GM21447 (cell line): Measurements from ENCODE around the gene IKZF3.
"Not testable (repeated sequence)": the region's sequence is repeated elsewhere in the genome, so short reads cannot be mapped to it uniquely, and the experiment has no call there.

Experiments used
- ATAC-seq: cut with Tn5 transposase; IDR thresholded peaks from one replicate; pipeline ENCODE4 v1.9.1; 2021; ENCODE audit not compliant: unreplicated experiment

The IKZF3 gene

GRCh38 chr17:39757176-39757662 lies 106.9 kb downstream of the IKZF3 start:
- no peak for ATAC-seq

GRCh38 chr17:39756380-39757079 lies 107.6 kb downstream of the IKZF3 start:
- no peak for ATAC-seq

- ATAC-seq = peak; percentile 20
These were observed 108.3 kb downstream of the IKZF3 start for GRCh38 chr17:39755554-39756379.

GRCh38 chr17:39754958-39755553 lies 109.1 kb downstream of the IKZF3 start:
- ATAC-seq = no peak

GRCh38 chr17:39754161-39754957 lies 109.8 kb downstream of the IKZF3 start:
- ATAC-seq = peak; percentile 56

- ATAC-seq = peak; percentile 25
These were observed 110.5 kb downstream of the IKZF3 start for GRCh38 chr17:39753514-39754160.

GRCh38 chr17:39752241-39752881 lies 111.8 kb downstream of the IKZF3 start:
- ATAC-seq = no peak

- no peak for ATAC-seq
These were observed 112.5 kb downstream of the IKZF3 start for GRCh38 chr17:39751637-39752036.

GRCh38 chr17:39751016-39751543 lies 113.0 kb downstream of the IKZF3 start:
- ATAC-seq = no peak

- no peak for ATAC-seq
These were observed 113.7 kb downstream of the IKZF3 start for GRCh38 chr17:39750131-39751015.

- ATAC-seq = not testable (repeated sequence)
These were observed 115.6 kb downstream of the IKZF3 start for GRCh38 chr17:39748444-39749034.

- no peak for ATAC-seq
These were observed 116.4 kb downstream of the IKZF3 start for GRCh38 chr17:39747745-39748144.

- no peak for ATAC-seq
These were observed 118.0 kb downstream of the IKZF3 start for GRCh38 chr17:39746145-39746461.

GRCh38 chr17:39745335-39746144 lies 118.6 kb downstream of the IKZF3 start:
- ATAC-seq = no peak

GRCh38 chr17:39744836-39745215 lies 119.3 kb downstream of the IKZF3 start:
- no peak for ATAC-seq

- ATAC-seq = no peak
These were observed 119.9 kb downstream of the IKZF3 start for GRCh38 chr17:39744075-39744835.

- no peak for ATAC-seq
These were observed 121.2 kb downstream of the IKZF3 start for GRCh38 chr17:39742856-39743436.
